ENCODE measurements around the gene AGPAT4. TPM values are rescaled to one million over a fixed set of nuclear protein-coding genes. Genes with fewer than 3 reads are reported as not detected.

Gene AGPAT4
- total RNA-seq, 4 donors from 2014 or later = 0.53 to 11.6 (median 3.3) TPM

- H3K27me3 ChIP-seq = no peaks in the 10 kb centered on the region
- TF ChIP-seq POLR2A (IDR thresholded peaks at IDR 0.05) (no peak), CTCF (IDR thresholded peaks at IDR 0.05) (no peak)
- H3K27ac ChIP-seq = no peak overlapping the region
- no peak for DNase-seq
- H3K4me1 ChIP-seq = no peaks in the 10 kb centered on the region
- H3K9me3 ChIP-seq = no peaks in the 10 kb centered on the region
- H3K4me3 ChIP-seq = no peak overlapping the region
- no peaks in the 10 kb centered on the region for H3K36me3 ChIP-seq
Measured at GRCh38 chr6:161264181-161264580, 9.7 kb downstream of the AGPAT4 start.

- Histone ChIP-seq H3K27ac (no peak overlapping the region), H3K9me3 (no peaks in the 10 kb centered on the region), H3K4me1 (no peaks in the 10 kb centered on the region), H3K36me3 (no peaks in the 10 kb centered on the region), H3K27me3 (no peaks in the 10 kb centered on the region), H3K4me3 (no peak overlapping the region)
- TF ChIP-seq POLR2A (IDR thresholded peaks at IDR 0.05) (no peak), CTCF (IDR thresholded peaks at IDR 0.05) (no peak)
- DNase-seq = no peak
Measured at GRCh38 chr6:161261816-161262215, 12.0 kb downstream of the AGPAT4 start.

DNA sequence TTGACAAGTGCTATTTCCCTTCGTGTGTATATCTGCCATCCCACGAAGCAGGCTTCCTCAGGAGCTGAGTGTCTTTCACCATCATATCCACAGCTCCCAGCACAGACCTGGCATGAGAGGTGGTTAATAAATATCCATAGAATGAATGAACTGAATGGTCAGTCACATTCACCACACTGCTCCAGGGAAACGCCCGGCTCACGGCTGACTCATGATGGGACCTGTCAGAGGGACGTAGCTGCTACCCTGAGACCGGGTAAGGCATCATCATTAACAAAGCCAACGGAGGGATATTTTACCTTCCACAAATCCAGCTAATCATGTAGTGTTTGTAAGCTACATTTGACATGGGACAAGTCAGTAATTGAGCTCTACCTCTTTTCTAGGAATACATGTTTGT, 12.5 kb downstream of the AGPAT4 start:
- no peaks in the 10 kb centered on the region for H3K9me3 ChIP-seq
- H3K4me3 ChIP-seq = no peak overlapping the region
- H3K27ac ChIP-seq = no peak overlapping the region
- no peaks in the 10 kb centered on the region for H3K36me3 ChIP-seq
- H3K27me3 ChIP-seq = no peaks in the 10 kb centered on the region
- TF ChIP-seq CTCF (IDR thresholded peaks at IDR 0.05) = no peak
- TF ChIP-seq POLR2A (IDR thresholded peaks at IDR 0.05) = no peak
- H3K4me1 ChIP-seq = no peaks in the 10 kb centered on the region
- DNase-seq = no peak

GRCh38 chr6:161259302-161259701, 14.6 kb downstream of the AGPAT4 start:
- Histone ChIP-seq H3K4me1 (no peaks in the 10 kb centered on the region), H3K4me3 (no peak overlapping the region), H3K27me3 (no peaks in the 10 kb centered on the region), H3K9me3 (no peaks in the 10 kb centered on the region), H3K27ac (no peak overlapping the region), H3K36me3 (no peaks in the 10 kb centered on the region)
- no peak for DNase-seq
- TF ChIP-seq CTCF (IDR thresholded peaks at IDR 0.05) (no peak), POLR2A (IDR thresholded peaks at IDR 0.05) (no peak)

GRCh38 chr6:161257793-161258457, 15.9 kb downstream of the AGPAT4 start:
- no peak for DNase-seq
- no peak overlapping the region for H3K4me3 ChIP-seq
- H3K36me3 ChIP-seq = no peaks in the 10 kb centered on the region
- no peaks in the 10 kb centered on the region for H3K27me3 ChIP-seq
- H3K27ac ChIP-seq = peak overlapping the region in 1 of 4 donors; percentile 33
- H3K9me3 ChIP-seq = no peaks in the 10 kb centered on the region
- TF ChIP-seq CTCF (IDR thresholded peaks at IDR 0.05) (no peak), POLR2A (IDR thresholded peaks at IDR 0.05) (no peak)
- no peaks in the 10 kb centered on the region for H3K4me1 ChIP-seq

DNA sequence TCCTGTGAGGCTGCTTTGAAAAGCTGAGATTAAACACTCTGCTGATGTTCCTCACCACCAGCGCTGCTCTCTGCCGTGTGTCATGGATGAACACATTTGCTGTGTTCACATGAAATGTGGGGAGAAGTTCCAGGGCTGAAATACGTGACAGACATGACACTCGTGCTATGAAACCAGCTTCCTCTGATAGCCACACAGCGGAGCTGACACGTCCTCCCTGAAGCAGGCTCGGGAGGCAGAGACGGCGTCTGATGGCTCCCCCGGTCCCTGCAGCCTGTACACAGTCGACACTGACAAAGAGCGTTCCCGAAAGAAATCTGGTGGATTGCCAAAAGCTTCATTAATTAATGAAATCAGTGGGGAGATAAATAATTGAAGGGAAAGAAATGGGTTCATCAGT, 17.5 kb downstream of the AGPAT4 start:
- no peaks in the 10 kb centered on the region for H3K4me1 ChIP-seq
- H3K36me3 ChIP-seq = no peaks in the 10 kb centered on the region
- no peak overlapping the region for H3K27ac ChIP-seq
- H3K9me3 ChIP-seq = no peaks in the 10 kb centered on the region
- DNase-seq = no peak
- H3K4me3 ChIP-seq = no peak overlapping the region
- H3K27me3 ChIP-seq = no peaks in the 10 kb centered on the region
- TF ChIP-seq POLR2A (IDR thresholded peaks at IDR 0.05) (no peak), CTCF (IDR thresholded peaks at IDR 0.05) (no peak)
